HG02763 (cell line): Measurements from ENCODE around the gene SLC66A1.
"Not testable (repeated sequence)": the region's sequence is repeated elsewhere in the genome, so short reads cannot be mapped to it uniquely, and the experiment has no call there.

Source experiments
- ATAC-seq: cut with Tn5 transposase; IDR thresholded peaks from one replicate; pipeline ENCODE4 v1.9.1; 2021; ENCODE audit warnings: mild to moderate bottlenecking, moderate library complexity; ENCODE audit not compliant: unreplicated experiment

Gene SLC66A1

GRCh38 chr1:19304081-19304480 is 8.0 kb upstream of the SLC66A1 start:
- not testable (repeated sequence) for ATAC-seq

- ATAC-seq, result no peak
Measured at GRCh38 chr1:19305880-19306279, 6.2 kb upstream of the SLC66A1 start.

GRCh38 chr1:19306941-19307340 is 5.2 kb upstream of the SLC66A1 start:
- ATAC-seq, result no peak

GRCh38 chr1:19307794-19308508 is 4.2 kb upstream of the SLC66A1 start:
- ATAC-seq, result no peak

- no peak for ATAC-seq
Measured at GRCh38 chr1:19308509-19308907, 3.6 kb upstream of the SLC66A1 start.

GRCh38 chr1:19309123-19309813 is 2.9 kb upstream of the SLC66A1 start:
- no peak for ATAC-seq

GRCh38 chr1:19310061-19310460 is 2.1 kb upstream of the SLC66A1 start:
- no peak for ATAC-seq

GRCh38 chr1:19310720-19311502 is 1.2 kb upstream of the SLC66A1 start:
- ATAC-seq, result no peak

GRCh38 chr1:19311503-19311930 is 609 bp upstream of the SLC66A1 start:
- ATAC-seq, result peak; percentile 7

GRCh38 chr1:19312782-19313635 is 883 bp downstream of the SLC66A1 start:
- ATAC-seq, result peak; percentile 9

GRCh38 chr1:19313636-19313959 is 1.5 kb downstream of the SLC66A1 start:
- ATAC-seq, result no peak

GRCh38 chr1:19313961-19314882 is 2.1 kb downstream of the SLC66A1 start:
- ATAC-seq, result no peak

GRCh38 chr1:19315378-19316198 is 3.5 kb downstream of the SLC66A1 start:
- ATAC-seq, result peak; percentile 25

- ATAC-seq, result no peak
Measured at GRCh38 chr1:19317126-19317910, 5.2 kb downstream of the SLC66A1 start.

GRCh38 chr1:19319196-19319595 is 7.1 kb downstream of the SLC66A1 start:
- ATAC-seq, result no peak

- no peak for ATAC-seq
Measured at GRCh38 chr1:19321071-19321470, 8.9 kb downstream of the SLC66A1 start.

GRCh38 chr1:19322481-19322880 is 10.4 kb downstream of the SLC66A1 start:
- ATAC-seq, result no peak

GRCh38 chr1:19323987-19324664 is 12.0 kb downstream of the SLC66A1 start:
- no peak for ATAC-seq
